HUES64 (cell line): Measurements from ENCODE around the gene ZC3H4.
A peak's percentile ranks its signal among the peaks of the same experiment; 100 is the strongest.
"Not testable (repeated sequence)": the region's sequence is repeated elsewhere in the genome, so short reads cannot be mapped to it uniquely, and the experiment has no call there.

Experiments used
- H3K27ac ChIP-seq: 2 replicates; pipeline ENCODE4 v1.7.0; 2013; ENCODE audit warnings: low read depth, low read length, inconsistent platforms
- H3K27me3 ChIP-seq: 2 replicates; pipeline ENCODE4 v1.6.1; 2013; ENCODE audit warnings: mild to moderate bottlenecking, low read length; ENCODE audit not compliant: insufficient read depth
- H3K36me3 ChIP-seq: 2 replicates; pipeline ENCODE4 v1.6.1; 2013; ENCODE audit warnings: mild to moderate bottlenecking, low read length; ENCODE audit not compliant: insufficient read depth
- H3K4me1 ChIP-seq: 2 replicates; pipeline ENCODE4 v1.6.1; 2013; ENCODE audit warnings: mild to moderate bottlenecking, low read length, moderate library complexity; ENCODE audit not compliant: insufficient read depth
- H3K4me3 ChIP-seq: 2 replicates; pipeline ENCODE4 v1.5.1; 2013; ENCODE audit warnings: mild to moderate bottlenecking, low read length, moderate library complexity
- H3K9ac ChIP-seq: 2 replicates; pipeline ENCODE4 v1.6.1; 2013; ENCODE audit warnings: mild to moderate bottlenecking, low read depth, low read length
- H3K9me3 ChIP-seq: 2 replicates; pipeline ENCODE4 v1.6.1; 2013; ENCODE audit warnings: low read depth, low read length; ENCODE audit not compliant: insufficient read depth
- WGBS: fragments of 150-250, 120-280 bp; methylation state at CpG from one replicate; pipeline ENCODE4 v1.1.7; 2013; ENCODE audit warnings: missing lambda C conversion rate; 5-methylcytosine and 5-hydroxymethylcytosine counted together

The ZC3H4 gene

DNA sequence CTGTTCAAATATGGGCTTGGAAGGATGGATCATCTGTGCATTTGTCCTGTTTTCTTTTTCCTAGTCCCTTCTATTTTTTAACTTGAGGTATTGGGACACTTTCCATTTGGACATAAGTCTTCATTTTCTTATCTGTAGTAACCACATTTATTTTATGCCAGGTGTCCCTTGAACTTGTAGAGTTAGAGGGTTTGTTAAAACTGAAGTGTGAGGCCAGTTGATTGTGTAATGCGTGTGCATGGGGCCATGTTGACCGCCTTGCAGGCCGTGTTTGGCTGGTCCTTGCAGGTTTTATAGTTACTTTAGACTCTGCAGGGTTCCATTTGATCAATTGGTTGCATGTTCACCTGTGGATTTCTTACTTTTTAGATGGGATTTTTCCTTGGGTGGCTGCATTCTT is 38.1 kb upstream of the ZC3H4 start:
- H3K9me3 ChIP-seq = no peaks in the 10 kb centered on the region
- peak overlapping the region; percentile 28; the same call in 1 of the 2 replicates for H3K27ac ChIP-seq
- H3K9ac ChIP-seq = no peak overlapping the region
- H3K4me1 ChIP-seq = peaks cover 10% of the 10 kb centered on the region
- 96% methylated on average over 3 of the region's 3 CpGs for WGBS
- H3K4me3 ChIP-seq = no peak overlapping the region
- H3K27me3 ChIP-seq = no peaks in the 10 kb centered on the region
- peaks cover 90% of the 10 kb centered on the region for H3K36me3 ChIP-seq

GRCh38 chr19:47146920-47147319 is 33.3 kb upstream of the ZC3H4 start:
- Histone ChIP-seq H3K4me3 (no peak overlapping the region), H3K4me1 (peaks cover 5% of the 10 kb centered on the region; the same call in 1 of the 2 replicates), H3K9ac (no peak overlapping the region), H3K36me3 (peaks cover 89% of the 10 kb centered on the region), H3K27ac (no peak overlapping the region), H3K9me3 (no peaks in the 10 kb centered on the region), H3K27me3 (no peaks in the 10 kb centered on the region)
- WGBS = 92% methylated on average over 2 of the region's 2 CpGs

- no peaks in the 10 kb centered on the region for H3K27me3 ChIP-seq
- H3K9me3 ChIP-seq = no peaks in the 10 kb centered on the region
- H3K4me3 ChIP-seq = no peak overlapping the region
- peaks cover 90% of the 10 kb centered on the region for H3K36me3 ChIP-seq
- 90% methylated on average over 5 of the region's 5 CpGs for WGBS
- H3K27ac ChIP-seq = no peak overlapping the region
- H3K4me1 ChIP-seq = peaks cover 3% of the 10 kb centered on the region; the same call in 1 of the 2 replicates
- no peak overlapping the region for H3K9ac ChIP-seq
Measured at GRCh38 chr19:47145639-47146486, 32.3 kb upstream of the ZC3H4 start.

- Histone ChIP-seq H3K36me3 (peaks cover 82% of the 10 kb centered on the region), H3K27ac (no peak overlapping the region), H3K4me3 (no peak overlapping the region), H3K27me3 (no peaks in the 10 kb centered on the region), H3K9ac (no peak overlapping the region), H3K4me1 (peaks cover 3% of the 10 kb centered on the region; the same call in 1 of the 2 replicates), H3K9me3 (no peaks in the 10 kb centered on the region)
- 97% methylated on average over 13 of the region's 13 CpGs for WGBS
Measured at GRCh38 chr19:47144630-47145029, 31.1 kb upstream of the ZC3H4 start.

DNA sequence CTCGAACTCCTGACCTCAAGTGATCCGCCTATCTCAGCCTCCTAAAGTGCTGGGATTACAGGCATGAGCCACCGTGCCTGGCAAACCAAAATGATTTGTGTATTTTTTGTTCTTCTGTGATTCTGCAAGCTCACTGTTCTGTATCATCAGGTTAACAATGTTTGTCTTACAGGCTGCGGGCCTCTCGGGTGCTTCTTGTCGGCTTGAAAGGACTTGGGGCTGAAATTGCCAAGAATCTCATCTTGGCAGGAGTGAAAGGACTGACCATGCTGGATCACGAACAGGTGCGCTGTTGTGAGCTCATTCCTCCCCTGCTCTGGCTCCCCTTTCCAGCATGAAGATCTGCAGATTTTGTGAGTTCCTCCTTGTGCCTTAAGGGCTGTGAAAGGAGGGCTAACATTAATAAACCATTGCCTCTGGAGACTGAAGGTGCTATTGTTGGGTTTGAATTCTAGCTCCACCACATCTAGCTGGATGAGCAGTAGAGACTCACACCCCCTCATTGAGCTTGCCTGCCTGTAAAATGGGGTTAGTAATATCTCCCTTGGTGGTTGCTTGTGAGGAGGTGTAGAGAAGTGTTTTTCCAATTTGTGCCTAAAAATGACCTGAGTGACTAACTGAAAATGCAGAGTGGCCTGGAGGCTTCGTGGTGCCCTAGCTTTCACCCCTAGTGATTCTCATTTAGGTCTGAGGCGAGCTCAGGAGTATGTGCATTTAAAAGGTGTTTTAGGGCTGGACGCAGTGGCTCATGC is 29.9 kb upstream of the ZC3H4 start:
- Histone ChIP-seq H3K36me3 (peaks cover 77% of the 10 kb centered on the region), H3K27me3 (no peaks in the 10 kb centered on the region), H3K4me1 (peaks cover 3% of the 10 kb centered on the region; the same call in 1 of the 2 replicates), H3K9ac (no peak overlapping the region), H3K4me3 (no peak overlapping the region), H3K9me3 (no peaks in the 10 kb centered on the region), H3K27ac (no peak overlapping the region)
- 97% methylated on average over 11 of the region's 11 CpGs for WGBS

GRCh38 chr19:47142779-47143178 is 29.2 kb upstream of the ZC3H4 start:
- Histone ChIP-seq H3K9ac (no peak overlapping the region), H3K4me3 (no peak overlapping the region), H3K27me3 (no peaks in the 10 kb centered on the region), H3K36me3 (peaks cover 75% of the 10 kb centered on the region), H3K9me3 (no peaks in the 10 kb centered on the region), H3K27ac (no peak overlapping the region), H3K4me1 (peaks cover 3% of the 10 kb centered on the region; the same call in 1 of the 2 replicates)
- 96% methylated on average over 5 of the region's 5 CpGs for WGBS

DNA sequence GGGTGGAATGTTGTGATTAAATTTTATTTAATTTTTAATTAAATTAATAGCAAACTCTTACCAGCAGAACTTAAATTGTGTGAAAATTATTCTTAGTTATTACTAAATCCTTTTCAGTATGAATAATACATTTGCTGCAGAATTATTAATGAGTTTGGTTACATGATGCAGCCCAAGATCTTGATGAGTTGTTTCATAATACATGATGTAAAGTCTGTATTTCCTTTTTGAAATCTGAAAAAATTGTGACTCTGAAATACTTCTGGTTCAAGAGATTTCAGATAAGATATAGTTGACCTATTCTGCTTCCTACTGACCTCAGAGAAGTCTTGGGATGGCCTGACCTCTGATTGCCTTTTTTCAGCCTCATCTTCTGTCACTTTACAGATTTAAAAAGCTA is 28.1 kb upstream of the ZC3H4 start:
- no peak overlapping the region for H3K4me3 ChIP-seq
- no peak overlapping the region for H3K9ac ChIP-seq
- no peaks in the 10 kb centered on the region for H3K27me3 ChIP-seq
- no peaks in the 10 kb centered on the region for H3K9me3 ChIP-seq
- peak overlapping the region; percentile 37; the same call in 1 of the 2 replicates for H3K27ac ChIP-seq
- H3K4me1 ChIP-seq = peaks cover 3% of the 10 kb centered on the region; the same call in 1 of the 2 replicates
- peaks cover 72% of the 10 kb centered on the region for H3K36me3 ChIP-seq

- H3K27ac ChIP-seq, H3K27me3 ChIP-seq, H3K9me3 ChIP-seq, H3K4me1 ChIP-seq, H3K4me3 ChIP-seq, H3K9ac ChIP-seq: not testable (repeated sequence)
- H3K36me3 ChIP-seq = peaks cover 67% of the 10 kb centered on the region
- 74% methylated on average over 7 of the region's 7 CpGs for WGBS
Measured at GRCh38 chr19:47141252-47141651, 27.7 kb upstream of the ZC3H4 start.

DNA sequence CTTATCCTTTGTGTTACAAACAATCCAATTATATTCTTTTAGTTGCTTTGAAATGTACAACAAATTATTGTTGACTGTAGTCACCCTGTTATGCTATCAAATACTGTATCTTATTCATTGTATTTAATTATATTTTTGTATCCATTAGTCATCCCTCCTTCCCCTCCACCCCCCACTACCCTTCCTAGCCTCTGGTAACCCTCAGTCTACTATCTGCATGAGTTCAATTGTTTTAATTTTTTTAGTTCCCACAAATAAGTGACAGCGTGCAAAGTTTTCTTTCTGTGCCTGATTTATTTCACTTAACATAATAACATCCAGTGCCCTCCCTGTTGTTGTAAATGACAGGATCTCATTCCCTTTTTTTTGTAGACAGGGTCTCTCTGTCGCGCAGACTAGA is 21.6 kb upstream of the ZC3H4 start:
- peaks cover 11% of the 10 kb centered on the region; the same call in 1 of the 2 replicates for H3K4me1 ChIP-seq
- H3K9me3 ChIP-seq = no peaks in the 10 kb centered on the region
- no peak overlapping the region for H3K27ac ChIP-seq
- peaks cover 37% of the 10 kb centered on the region for H3K36me3 ChIP-seq
- no peaks in the 10 kb centered on the region for H3K27me3 ChIP-seq
- H3K4me3 ChIP-seq = no peak overlapping the region
- no peak overlapping the region for H3K9ac ChIP-seq
- WGBS = 96% methylated on average over 3 of the region's 3 CpGs

DNA sequence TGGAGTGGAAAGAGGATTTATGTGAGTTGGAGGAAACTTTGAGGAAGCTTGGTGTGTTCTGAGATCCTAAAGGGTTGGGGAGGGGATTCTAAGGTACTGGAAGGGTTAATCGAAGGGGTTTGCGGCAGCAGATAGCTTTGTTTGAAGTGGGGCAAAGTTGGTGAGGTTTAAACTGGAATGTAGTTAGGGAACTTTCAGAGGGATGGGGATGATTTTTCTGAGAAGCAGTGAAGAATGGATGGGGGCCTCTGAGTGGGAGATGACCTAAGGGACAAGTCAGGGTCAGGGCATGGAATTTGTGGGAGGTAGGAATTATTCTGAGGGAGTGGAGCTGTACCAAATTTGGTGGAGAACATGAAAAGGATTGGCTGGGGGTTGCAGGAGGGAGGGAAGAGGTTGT is 21.0 kb upstream of the ZC3H4 start:
- H3K27ac ChIP-seq = no peak overlapping the region
- H3K36me3 ChIP-seq = peaks cover 37% of the 10 kb centered on the region
- 72% methylated on average over 2 of the region's 2 CpGs for WGBS
- 0 out of 2 replicates have a peak overlapping the region, but pooled peaks have one; percentile 1 for H3K4me3 ChIP-seq
- no peaks in the 10 kb centered on the region for H3K27me3 ChIP-seq
- H3K4me1 ChIP-seq = peaks cover 11% of the 10 kb centered on the region; the same call in 1 of the 2 replicates
- H3K9me3 ChIP-seq = no peaks in the 10 kb centered on the region
- 0 out of 2 replicates have a peak overlapping the region, but pooled peaks have one; percentile 7 for H3K9ac ChIP-seq

- H3K4me3 ChIP-seq = peak overlapping the region; percentile 94; the same call in 1 of the 2 replicates
- no peaks in the 10 kb centered on the region for H3K27me3 ChIP-seq
- peaks cover 29% of the 10 kb centered on the region for H3K36me3 ChIP-seq
Measured at GRCh38 chr19:47133021-47133471, 19.5 kb upstream of the ZC3H4 start.

More at GRCh38 chr19:47133021-47133471, 19.5 kb upstream of the ZC3H4 start:
- Histone ChIP-seq H3K4me1 (peaks cover 11% of the 10 kb centered on the region; the same call in 1 of the 2 replicates), H3K27ac (no peak overlapping the region), H3K9ac (no peak overlapping the region), H3K9me3 (no peaks in the 10 kb centered on the region)
- whole genome bisulfite sequencing = 91% methylated on average over 11 of the region's 11 CpGs
